Body of pancreas (tissue), 4 donors: ENCODE data around the gene WDR5.

Experiments
- POLR2A ChIP-seq, 3 donors: fragments of 450-650 bp; IDR thresholded peaks; one replicate each; pipeline ENCODE4 v1.6.1; 2016; ENCODE audit warnings: antibody characterized with exemption in 3 of 3, mild to moderate bottlenecking in 2 of 3
- TF ChIP-seq, protein P1 (sequence below), 7 experiments: fragments of 450-650 bp in 4 of 7; fragments of 200-600 bp in 3 of 7; sonication (generic) in 3 of 7; IDR thresholded peaks; one replicate each; pipeline ENCODE4 v1.5.1; 2016 to 2019; ENCODE audit warnings: antibody characterized with exemption in 7 of 7

DNA sequence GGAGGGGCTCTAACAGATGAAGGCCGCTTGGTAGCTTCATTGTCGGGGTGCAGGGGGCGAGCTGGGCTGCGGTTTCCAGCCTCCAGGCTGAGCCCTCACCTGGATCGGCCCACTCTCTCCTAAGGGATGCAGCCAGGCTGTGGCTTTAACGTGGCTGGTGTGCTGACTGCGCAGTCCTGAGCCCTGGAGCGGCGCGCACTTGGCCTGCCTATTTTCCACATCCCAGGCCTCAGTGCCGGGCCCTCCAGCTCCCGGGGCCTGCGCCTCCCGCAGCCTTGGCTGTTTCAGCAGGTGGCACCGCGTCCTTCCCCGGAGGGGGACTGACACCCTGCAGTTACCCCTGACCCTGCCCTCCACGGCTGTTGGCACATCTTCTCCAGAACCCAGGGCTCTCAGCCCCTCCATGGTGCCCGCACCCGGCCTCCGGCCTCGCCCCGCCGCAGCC lies 27.1 kb downstream of the WDR5 start:
- TF ChIP-seq, protein P1, sequence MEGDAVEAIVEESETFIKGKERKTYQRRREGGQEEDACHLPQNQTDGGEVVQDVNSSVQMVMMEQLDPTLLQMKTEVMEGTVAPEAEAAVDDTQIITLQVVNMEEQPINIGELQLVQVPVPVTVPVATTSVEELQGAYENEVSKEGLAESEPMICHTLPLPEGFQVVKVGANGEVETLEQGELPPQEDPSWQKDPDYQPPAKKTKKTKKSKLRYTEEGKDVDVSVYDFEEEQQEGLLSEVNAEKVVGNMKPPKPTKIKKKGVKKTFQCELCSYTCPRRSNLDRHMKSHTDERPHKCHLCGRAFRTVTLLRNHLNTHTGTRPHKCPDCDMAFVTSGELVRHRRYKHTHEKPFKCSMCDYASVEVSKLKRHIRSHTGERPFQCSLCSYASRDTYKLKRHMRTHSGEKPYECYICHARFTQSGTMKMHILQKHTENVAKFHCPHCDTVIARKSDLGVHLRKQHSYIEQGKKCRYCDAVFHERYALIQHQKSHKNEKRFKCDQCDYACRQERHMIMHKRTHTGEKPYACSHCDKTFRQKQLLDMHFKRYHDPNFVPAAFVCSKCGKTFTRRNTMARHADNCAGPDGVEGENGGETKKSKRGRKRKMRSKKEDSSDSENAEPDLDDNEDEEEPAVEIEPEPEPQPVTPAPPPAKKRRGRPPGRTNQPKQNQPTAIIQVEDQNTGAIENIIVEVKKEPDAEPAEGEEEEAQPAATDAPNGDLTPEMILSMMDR (IDR thresholded peaks at IDR 0.05) = no peak
- no peak for TF ChIP-seq POLR2A (IDR thresholded peaks at IDR 0.05)
